Breast epithelium (tissue), 3 donors: ENCODE measurements around the gene SLC2A14.

Source experiments
- CTCF ChIP-seq, 3 donors: fragments of 450-650 bp; IDR thresholded peaks; one replicate each; pipeline ENCODE4 v1.5.1; 2016 to 2017; ENCODE audit warnings: antibody characterized with exemption in 3 of 3, mild to moderate bottlenecking in 3 of 3, moderate library complexity in 3 of 3
- POLR2A ChIP-seq: fragments of 450-650 bp; IDR thresholded peaks from one replicate; pipeline ENCODE4 v1.6.1; 2016; ENCODE audit warnings: antibody characterized with exemption, mild to moderate bottlenecking, moderate library complexity
- POLR2AphosphoS5 ChIP-seq, 3 donors: sonication (generic); formaldehyde crosslinking; IDR thresholded peaks; one replicate each; pipeline ENCODE4 v1.6.1; 2017; ENCODE audit warnings: antibody characterized with exemption in 3 of 3

GRCh38 chr12:7857971-7858370 is 14.7 kb downstream of the SLC2A14 start:
- TF ChIP-seq CTCF (IDR thresholded peaks at IDR 0.05) (no peak), POLR2A (no peak), POLR2AphosphoS5 (IDR thresholded peaks at IDR 0.05) (no peak)
